Measurements from ENCODE around the gene PIGZ.
"Not testable (repeated sequence)": the region's sequence is repeated elsewhere in the genome, so short reads cannot be mapped to it uniquely, and the experiment has no call there.

The PIGZ gene

DNA sequence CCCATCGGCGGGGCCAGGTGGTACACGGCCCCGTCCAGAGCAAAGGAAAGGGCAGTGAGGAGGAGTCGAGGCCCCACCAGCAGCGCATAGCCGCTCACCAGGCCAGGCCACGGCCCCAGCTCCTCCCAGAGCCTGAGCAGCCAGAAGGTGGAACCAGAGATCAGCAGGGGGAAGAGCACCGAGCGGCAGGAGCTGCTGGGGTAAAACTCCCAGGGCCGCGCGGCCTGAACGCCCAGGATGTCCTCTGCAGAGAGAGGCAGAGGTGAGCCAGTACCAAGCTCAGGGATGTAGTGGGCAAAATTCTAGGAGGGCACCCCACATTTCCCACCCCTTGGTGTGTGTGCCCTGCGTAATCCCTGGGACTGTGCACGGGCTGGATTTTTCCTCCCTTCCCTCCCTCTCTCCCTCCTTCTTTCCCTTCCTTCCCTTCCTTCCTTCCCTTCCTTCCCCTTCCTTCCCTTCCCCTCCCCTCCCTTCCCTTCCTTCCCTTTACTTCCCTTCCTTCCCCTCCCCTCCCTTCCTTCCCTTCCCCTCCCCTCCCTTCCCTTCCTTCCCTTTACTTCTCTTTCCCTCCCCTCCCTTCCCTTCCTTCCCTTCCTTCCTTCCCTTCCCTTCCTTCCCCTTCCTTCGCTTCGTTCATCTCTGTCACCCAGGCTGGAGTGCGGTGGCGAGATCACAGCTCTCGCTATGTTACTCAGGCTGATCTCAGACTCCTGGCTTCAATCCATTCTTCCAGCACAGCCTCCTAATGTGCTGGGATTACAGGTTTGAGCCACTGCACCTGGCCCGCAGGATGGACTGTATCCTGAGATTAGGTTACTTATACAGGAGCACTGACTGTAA lies 20.0 kb downstream of the PIGZ start:
- no peak for DNase-seq

DNA sequence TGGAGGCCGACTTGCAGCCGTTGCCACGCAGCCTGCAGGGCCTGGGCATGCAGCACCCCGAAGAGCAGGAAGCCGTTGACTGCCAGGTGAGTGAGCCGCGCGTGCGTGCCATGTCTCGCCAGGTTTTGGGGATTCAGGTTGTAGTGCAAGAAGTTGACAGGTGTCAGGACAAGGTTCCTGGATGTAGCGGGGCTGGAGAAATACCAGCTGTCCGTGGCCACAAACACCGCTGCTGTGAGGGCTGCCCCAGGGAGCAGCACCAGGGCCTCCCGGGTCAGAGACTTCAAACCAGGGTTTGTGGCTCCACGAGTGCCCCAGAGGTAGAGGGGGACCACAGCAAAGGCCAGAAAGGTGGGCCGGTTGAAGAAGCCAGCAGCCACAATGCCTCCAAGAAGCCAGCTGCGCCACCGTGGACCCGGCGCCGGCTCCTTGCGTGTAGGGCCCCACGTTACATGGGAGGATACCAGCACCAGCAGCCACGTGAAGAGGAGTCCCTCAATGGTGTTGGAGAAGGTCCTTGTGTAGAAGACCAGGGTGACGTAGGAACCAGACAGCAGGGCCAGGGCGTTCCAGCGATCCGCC lies 20.7 kb downstream of the PIGZ start:
- DNase-seq, result no peak

GRCh38 chr3:196947136-196947859 lies 21.3 kb downstream of the PIGZ start:
- no peak for DNase-seq

DNA sequence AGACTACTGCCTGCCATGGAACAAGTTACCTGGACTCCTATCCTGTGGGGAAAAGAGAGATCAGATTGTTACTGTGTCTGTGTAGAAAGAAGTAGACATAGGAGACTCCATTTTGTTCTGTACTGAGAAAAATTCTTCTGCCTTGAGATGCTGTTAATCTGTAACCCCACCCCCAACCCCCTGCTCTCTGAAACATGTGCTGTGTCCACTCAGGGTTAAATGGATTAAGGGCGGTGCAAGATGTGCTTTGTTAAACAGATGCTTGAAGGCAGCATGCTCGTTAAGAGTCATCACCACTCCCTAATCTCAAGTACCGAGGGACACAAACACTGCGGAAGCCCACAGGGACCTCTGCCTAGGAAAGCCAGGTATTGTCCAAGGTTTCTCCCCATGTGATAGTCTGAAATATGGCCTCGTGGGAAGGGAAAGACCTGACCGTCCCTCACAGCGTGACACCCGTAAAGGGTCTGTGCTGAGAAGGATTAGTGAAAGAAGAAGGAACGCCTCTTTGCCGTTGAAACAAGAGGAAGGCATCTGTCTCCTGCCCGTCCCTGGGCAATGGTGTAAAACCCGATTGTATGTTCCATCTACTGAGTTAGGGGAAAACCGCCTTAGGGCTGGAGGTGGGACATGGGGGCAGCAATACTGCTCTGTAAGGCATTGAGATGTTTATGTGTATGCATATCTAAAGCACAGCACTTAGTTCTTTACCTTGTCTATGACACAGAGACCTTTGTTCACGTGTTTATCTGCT lies 24.4 kb downstream of the PIGZ start:
- not testable (repeated sequence) for DNase-seq

GRCh38 chr3:196942915-196943277 lies 25.7 kb downstream of the PIGZ start:
- DNase-seq, result peak; percentile 28

- peak; percentile 99 for DNase-seq
These were observed 26.3 kb downstream of the PIGZ start, which contains the start of gene NCBP2 for GRCh38 chr3:196942226-196942914. Gene NCBP2 (minus strand): TSS chr3:196942528. CDS start chr3:196942503, 25 bp downstream.

- peak; percentile 63 for DNase-seq
These were observed 26.9 kb downstream of the PIGZ start for GRCh38 chr3:196941729-196942225.

DNA sequence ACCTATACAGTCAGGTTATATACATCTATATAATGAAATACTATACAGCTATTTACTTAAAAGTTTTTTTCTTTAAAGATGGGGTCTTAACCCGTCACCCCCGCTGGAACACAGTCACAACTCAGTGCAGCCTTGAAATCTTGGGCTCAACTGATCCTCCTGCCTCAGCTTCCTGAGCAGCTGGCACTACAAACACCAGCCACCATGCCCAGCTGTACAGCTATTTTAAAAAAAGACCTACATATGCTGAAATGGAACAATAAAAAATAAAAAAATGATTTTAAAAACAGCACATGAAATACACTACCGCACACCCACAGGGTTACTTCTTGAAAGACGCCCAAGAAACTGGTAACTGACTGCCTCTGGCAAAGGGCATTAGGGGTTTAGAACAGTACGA lies 30.1 kb downstream of the PIGZ start:
- DNase-seq, result no peak

- DNase-seq, result no peak
These were observed 30.5 kb downstream of the PIGZ start for GRCh38 chr3:196938124-196938523.

- DNase-seq, result no peak
These were observed 32.3 kb downstream of the PIGZ start for GRCh38 chr3:196936288-196936687.

DNA sequence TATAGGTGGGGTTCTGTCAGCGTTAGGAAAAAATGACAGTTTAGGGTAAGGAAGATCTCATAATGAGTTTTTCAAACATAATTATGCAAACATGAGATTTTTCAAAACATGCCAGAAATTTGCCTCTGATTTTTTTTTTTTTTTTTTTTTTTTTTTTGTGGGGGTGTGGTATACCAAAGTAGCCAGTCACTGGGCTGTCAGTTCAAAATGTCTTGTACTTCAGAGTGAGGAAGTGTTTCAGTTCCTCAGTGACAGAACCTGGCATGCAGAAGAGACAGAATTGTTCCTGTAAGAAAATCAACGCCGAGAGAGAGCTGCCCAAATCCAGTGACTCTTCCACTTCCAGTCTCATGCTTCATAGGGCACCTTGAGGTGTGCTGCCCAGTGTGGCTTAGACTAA lies 36.0 kb downstream of the PIGZ start:
- no peak for DNase-seq

GRCh38 chr3:196931828-196932587 lies 36.6 kb downstream of the PIGZ start:
- no peak for DNase-seq

- DNase-seq, result no peak
These were observed 37.5 kb downstream of the PIGZ start for GRCh38 chr3:196931157-196931556.

DNA sequence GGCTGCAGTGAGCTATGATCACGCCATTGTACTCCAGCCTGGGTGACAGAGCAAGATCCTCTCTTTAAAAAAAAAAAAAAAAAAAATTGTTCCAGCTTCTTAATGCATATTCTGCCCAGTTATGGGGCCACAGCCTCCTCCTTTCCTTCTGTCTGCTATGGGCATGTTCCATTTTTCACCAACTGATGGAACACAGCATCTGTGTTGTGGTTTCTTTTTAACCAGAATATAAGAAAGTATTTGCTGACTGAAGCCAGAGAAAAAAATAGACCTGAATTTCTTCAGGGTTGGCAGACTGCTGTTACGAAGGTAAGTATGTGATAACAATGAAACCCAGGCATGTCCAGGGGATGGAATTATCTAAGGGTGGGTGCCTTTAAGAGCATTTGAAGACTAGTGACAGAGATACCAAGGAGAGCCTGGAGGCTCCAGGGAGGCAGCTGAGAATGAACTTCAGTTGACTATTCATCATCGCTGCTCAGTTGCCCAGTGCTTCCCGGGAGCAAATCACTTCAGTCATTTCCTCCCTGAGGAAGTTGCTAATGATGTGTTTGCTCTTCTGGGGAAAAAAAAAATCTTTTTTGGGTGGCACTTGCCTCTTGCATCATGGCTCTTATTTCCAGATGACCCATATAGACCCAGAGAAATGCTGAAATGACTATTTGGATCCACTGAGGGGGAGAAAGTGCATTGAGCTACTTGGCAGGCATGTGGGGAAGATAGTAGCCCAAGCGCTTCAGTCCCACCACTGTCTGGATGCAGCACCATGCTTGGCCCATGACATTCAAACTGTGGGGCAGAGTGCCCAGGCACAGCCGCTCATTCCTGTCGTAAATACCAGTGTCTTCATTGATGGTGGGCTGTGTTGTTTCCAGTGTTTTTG lies 40.8 kb downstream of the PIGZ start:
- DNase-seq, result no peak

DNA sequence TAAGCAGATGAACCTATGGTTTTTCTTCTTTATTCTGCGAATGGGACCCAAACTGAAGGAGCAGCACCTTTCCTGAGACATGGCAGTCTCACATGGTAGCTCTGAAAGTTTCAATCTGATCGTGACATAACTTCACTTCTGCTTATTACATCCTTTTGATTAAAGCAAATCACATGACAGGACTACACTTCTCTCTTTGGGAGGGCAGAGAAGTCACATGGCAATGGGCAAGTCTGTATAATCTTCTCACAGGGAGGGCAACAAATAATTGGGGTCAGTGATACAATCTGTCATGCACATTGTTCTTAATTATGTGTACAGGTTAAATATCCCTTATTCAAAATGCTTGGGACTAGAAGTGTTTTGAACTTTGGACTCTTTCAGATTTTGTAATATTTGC lies 47.9 kb downstream of the PIGZ start:
- no peak for DNase-seq

DNA sequence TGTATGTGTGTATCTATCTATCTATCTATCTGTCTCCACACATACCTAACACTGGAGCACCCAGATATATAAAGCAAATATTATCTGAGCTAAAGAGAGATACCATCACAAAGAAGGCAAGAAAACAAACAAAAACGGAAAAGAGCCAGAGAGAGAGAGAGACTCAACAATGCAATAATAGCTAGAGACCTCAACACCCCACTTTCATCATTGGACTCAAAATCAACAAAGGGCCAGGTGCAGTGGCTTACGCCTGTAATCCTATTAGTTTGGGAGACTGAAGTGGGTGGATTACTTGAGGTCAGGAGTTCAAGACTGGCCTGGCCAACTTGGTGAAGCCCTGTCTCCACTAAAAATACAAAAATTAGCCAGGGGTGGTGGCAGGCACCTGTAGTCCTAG lies 49.7 kb downstream of the PIGZ start:
- no peak for DNase-seq

- DNase-seq, result no peak
These were observed 51.6 kb downstream of the PIGZ start for GRCh38 chr3:196916995-196917394.

DNA sequence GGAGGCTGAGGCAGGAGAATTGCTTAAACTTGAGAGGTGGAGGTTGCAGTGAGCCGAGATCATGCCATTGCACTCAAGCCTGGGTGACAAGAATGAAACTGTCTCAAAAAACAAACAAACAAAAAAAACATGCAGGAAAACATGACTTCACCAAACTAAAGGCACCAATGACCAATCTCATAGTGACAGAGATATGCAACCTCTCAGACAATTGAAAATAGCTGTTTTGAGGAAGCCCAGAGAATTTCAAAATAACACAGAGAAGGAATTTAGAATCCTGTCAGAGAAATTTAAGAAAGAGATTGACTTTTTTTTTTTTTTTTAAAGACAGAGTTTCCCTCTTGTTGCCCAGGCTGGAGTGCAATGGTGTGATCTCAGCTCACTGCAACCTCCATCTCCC lies 52.4 kb downstream of the PIGZ start:
- DNase-seq, result no peak

DNA sequence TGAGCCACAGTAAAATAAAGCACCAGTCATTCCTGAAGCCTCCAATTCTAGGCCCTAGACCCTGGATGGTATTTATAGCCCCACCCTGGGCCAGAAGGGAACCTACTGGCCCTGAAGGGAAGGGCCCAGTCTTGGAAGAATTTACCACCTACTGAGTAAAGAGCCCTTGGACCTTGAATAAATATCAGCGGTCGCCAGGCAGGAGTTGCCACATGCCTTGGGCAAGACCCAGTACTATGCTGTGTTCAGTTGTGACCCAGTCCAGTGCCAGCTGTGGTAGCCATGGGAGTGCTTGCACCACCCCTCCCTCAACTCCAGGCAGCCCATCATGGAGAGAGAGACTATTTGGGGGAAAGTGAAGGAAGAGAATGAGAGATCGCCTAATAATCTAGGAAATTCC lies 53.3 kb downstream of the PIGZ start:
- DNase-seq, result no peak

DNA sequence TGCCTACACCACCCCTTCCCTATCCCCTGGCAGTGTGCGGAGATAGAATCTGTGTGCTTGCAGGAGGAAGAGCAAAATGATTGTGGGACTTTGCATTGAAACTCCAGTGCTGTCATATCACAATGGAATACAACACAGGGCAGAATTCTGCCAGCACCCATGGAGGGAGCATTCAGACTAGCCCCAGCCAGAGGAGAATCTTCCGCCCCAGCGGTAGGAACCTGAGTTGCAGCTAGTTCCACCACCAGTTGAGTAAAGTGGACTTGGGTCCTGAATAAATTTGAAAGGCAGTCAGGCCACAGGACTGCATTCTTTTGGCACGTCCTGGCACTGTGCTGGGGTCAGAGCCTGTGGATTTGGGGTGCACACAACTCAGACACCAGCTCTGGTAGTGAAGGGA lies 53.8 kb downstream of the PIGZ start:
- DNase-seq, result no peak

DNA sequence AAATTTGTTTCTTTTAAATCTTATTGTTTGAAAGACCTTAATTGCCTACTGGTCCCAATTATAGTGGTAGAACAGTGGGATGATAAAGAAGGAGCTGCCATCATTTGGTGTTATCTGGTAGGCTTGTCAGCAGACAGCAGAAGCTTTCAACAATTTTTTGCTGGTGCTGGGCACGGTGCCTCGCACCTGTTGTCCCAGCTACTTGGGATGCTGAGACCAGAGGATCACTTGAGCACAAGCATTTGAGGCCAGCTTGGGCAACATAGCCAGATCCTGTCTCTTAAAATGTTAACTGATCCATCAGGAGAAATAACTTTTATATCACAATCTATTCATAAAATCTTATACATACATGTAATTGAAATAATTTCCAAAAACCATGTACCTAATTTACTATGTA lies 64.9 kb downstream of the PIGZ start:
- no peak for DNase-seq

Measured in CD4-positive, alpha-beta T cell treated with Interleukin-21 for 1 hour (primary cell).